Loucy (cell line): ENCODE data around the gene COMMD10.

Experiments
- H2AFZ ChIP-seq: fragments of 200-600 bp; sonication (generic); 2 replicates; pipeline ENCODE4 v1.6.0; 2016; ENCODE audit warnings: antibody characterized with exemption, mild to moderate bottlenecking, low read length, moderate library complexity
- H3F3A ChIP-seq: fragments of 200-600 bp; 2 replicates; pipeline ENCODE4 v1.6.0; 2016; ENCODE audit warnings: antibody characterized with exemption, low read depth, mild to moderate bottlenecking
- H3K27me3 ChIP-seq: fragments of 200-600 bp; sonication (generic); 2 replicates; pipeline ENCODE4 v1.6.1; 2014; ENCODE audit warnings: low read length, mild to moderate bottlenecking; ENCODE audit not compliant: insufficient read depth, poor library complexity, severe bottlenecking
- H3K36me3 ChIP-seq: fragments of 200-600 bp; sonication (generic); 2 replicates; pipeline ENCODE4 v1.6.1; 2016; ENCODE audit warnings: low read length; ENCODE audit not compliant: insufficient read depth
- H3K4me1 ChIP-seq: fragments of 200-600 bp; sonication (generic); 2 replicates; pipeline ENCODE4 v1.5.1; 2014; ENCODE audit warnings: low read length, mild to moderate bottlenecking; ENCODE audit not compliant: insufficient read depth, poor library complexity, severe bottlenecking
- H3K4me2 ChIP-seq: fragments of 200-600 bp; sonication (generic); 2 replicates; pipeline ENCODE4 v1.6.0; 2014; ENCODE audit warnings: antibody characterized with exemption, low read length, low read depth, mild to moderate bottlenecking; ENCODE audit not compliant: poor library complexity, severe bottlenecking
- H3K4me3 ChIP-seq: fragments of 200-600 bp; sonication (generic); 2 replicates; pipeline ENCODE4 v1.5.1; 2014; ENCODE audit warnings: low read length, mild to moderate bottlenecking, mixed read lengths; ENCODE audit not compliant: poor library complexity, severe bottlenecking
- H3K79me2 ChIP-seq: fragments of 200-600 bp; sonication (generic); 2 replicates; pipeline ENCODE4 v1.6.1; 2014; ENCODE audit warnings: low read length; ENCODE audit not compliant: insufficient read depth
- H3K9ac ChIP-seq: fragments of 200-600 bp; sonication (generic); 2 replicates; pipeline ENCODE4 v1.6.0; 2014; ENCODE audit warnings: mild to moderate bottlenecking, low read depth, low read length, moderate library complexity; ENCODE audit not compliant: poor library complexity, severe bottlenecking
- H3K9me2 ChIP-seq: fragments of 200-600 bp; sonication (generic); replicated peaks from 2 replicates; pipeline ENCODE4 v1.6.1; 2016; ENCODE audit warnings: low read depth, low read length, mixed read lengths
- H3K9me3 ChIP-seq: fragments of 200-600 bp; sonication (generic); 2 replicates; pipeline ENCODE4 v1.6.1; 2014; ENCODE audit warnings: mild to moderate bottlenecking, antibody characterized with exemption, low read length, low read depth; ENCODE audit not compliant: insufficient read depth
- H4K20me1 ChIP-seq: fragments of 200-600 bp; sonication (generic); 2 replicates; pipeline ENCODE4 v1.6.0; 2014; ENCODE audit warnings: antibody characterized with exemption, low read length, mild to moderate bottlenecking; ENCODE audit not compliant: insufficient read depth, poor library complexity, severe bottlenecking
- CTCF ChIP-seq: fragments of 200-600 bp; sonication (generic); conservative IDR thresholded peaks from 2 replicates; pipeline ENCODE4 v1.5.1; 2014; ENCODE audit warnings: mild to moderate bottlenecking, antibody characterized with exemption, low read length
- EZH2phosphoT487 ChIP-seq: fragments of 200-600 bp; IDR thresholded peaks from 2 replicates; pipeline ENCODE4 v1.6.1; 2018; ENCODE audit warnings: antibody characterized with exemption, mild to moderate bottlenecking, moderate library complexity, borderline replicate concordance

The COMMD10 gene

GRCh38 chr5:116212225-116212624 is 127.4 kb downstream of the COMMD10 start:
- TF ChIP-seq CTCF (no peak), EZH2phosphoT487 (no peak)
- H3K27me3 ChIP-seq: no peaks in the 10 kb centered on the region
- no peaks in the 10 kb centered on the region for H3K36me3 ChIP-seq
- no peaks in the 10 kb centered on the region for H4K20me1 ChIP-seq
- H3K79me2 ChIP-seq: no peaks in the 10 kb centered on the region
- H3F3A ChIP-seq: no peaks in the 10 kb centered on the region
- H3K4me1 ChIP-seq: no peaks in the 10 kb centered on the region
- no peak overlapping the region for H3K9ac ChIP-seq
- no peak overlapping the region for H2AFZ ChIP-seq
- H3K9me3 ChIP-seq: no peaks in the 10 kb centered on the region
- no peaks in the 10 kb centered on the region for H3K9me2 ChIP-seq
- no peak overlapping the region for H3K4me3 ChIP-seq
- H3K4me2 ChIP-seq: no peak overlapping the region

- H3K4me3 ChIP-seq: no peak overlapping the region
- no peaks in the 10 kb centered on the region for H4K20me1 ChIP-seq
- TF ChIP-seq CTCF (no peak), EZH2phosphoT487 (no peak)
- H3K4me1 ChIP-seq: no peaks in the 10 kb centered on the region
- no peak overlapping the region for H2AFZ ChIP-seq
- no peaks in the 10 kb centered on the region for H3K9me3 ChIP-seq
- no peaks in the 10 kb centered on the region for H3K79me2 ChIP-seq
- H3F3A ChIP-seq: no peaks in the 10 kb centered on the region
- no peak overlapping the region for H3K4me2 ChIP-seq
- H3K9ac ChIP-seq: no peak overlapping the region
- H3K27me3 ChIP-seq: no peaks in the 10 kb centered on the region
- H3K36me3 ChIP-seq: no peaks in the 10 kb centered on the region
- no peaks in the 10 kb centered on the region for H3K9me2 ChIP-seq
Measured at GRCh38 chr5:116216246-116216645, 131.4 kb downstream of the COMMD10 start.

GRCh38 chr5:116225281-116225922 is 140.6 kb downstream of the COMMD10 start:
- Histone ChIP-seq H3K9me2 (no peaks in the 10 kb centered on the region), H3F3A (no peaks in the 10 kb centered on the region), H3K4me3 (no peak overlapping the region), H3K79me2 (no peaks in the 10 kb centered on the region), H3K27me3 (no peaks in the 10 kb centered on the region), H3K9ac (no peak overlapping the region), H3K4me1 (peaks cover 11% of the 10 kb centered on the region), H3K4me2 (no peak overlapping the region), H2AFZ (no peak overlapping the region), H3K36me3 (no peaks in the 10 kb centered on the region), H4K20me1 (no peaks in the 10 kb centered on the region), H3K9me3 (no peaks in the 10 kb centered on the region)
- TF ChIP-seq CTCF (no peak), EZH2phosphoT487 (no peak)
